TTC549 (cell line): Measurements from ENCODE around the gene FAAP24.
"Not testable (repeated sequence)": the region's sequence is repeated elsewhere in the genome, so short reads cannot be mapped to it uniquely, and the experiment has no call there.

Experiments
- FAIRE-seq: peaks from 2 replicates; lab custom pipeline; 2012; peaks lifted over from hg19 to GRCh38; lab: Jason Lieb, UNC

The FAAP24 gene

GRCh38 chr19:32998722-32999121, 26.7 kb downstream of the FAAP24 start:
- FAIRE-seq, result no peak

- no peak for FAIRE-seq
Observed at GRCh38 chr19:33000510-33000909, 28.5 kb downstream of the FAAP24 start.

GRCh38 chr19:33000910-33001309, 28.9 kb downstream of the FAAP24 start:
- FAIRE-seq, result no peak

GRCh38 chr19:33002126-33002865, 30.3 kb downstream of the FAAP24 start:
- not testable (repeated sequence) for FAIRE-seq

GRCh38 chr19:33003424-33004024, 31.5 kb downstream of the FAAP24 start:
- not testable (repeated sequence) for FAIRE-seq

GRCh38 chr19:33005440-33005839, 33.4 kb downstream of the FAAP24 start:
- FAIRE-seq, result no peak

GRCh38 chr19:33008738-33009137, 36.7 kb downstream of the FAAP24 start:
- no peak for FAIRE-seq

GRCh38 chr19:33010891-33011290, 38.8 kb downstream of the FAAP24 start:
- FAIRE-seq, result not testable (repeated sequence)

- FAIRE-seq, result no peak
Observed at GRCh38 chr19:33022472-33023116, 50.6 kb downstream of the FAAP24 start.

- no peak for FAIRE-seq
Observed at GRCh38 chr19:33024398-33024797, 52.4 kb downstream of the FAAP24 start.

- not testable (repeated sequence) for FAIRE-seq
Observed at GRCh38 chr19:33025468-33026238, 53.6 kb downstream of the FAAP24 start.

- FAIRE-seq, result not testable (repeated sequence)
Observed at GRCh38 chr19:33026602-33027001, 54.6 kb downstream of the FAAP24 start.
